GM23338 (cell line): Measurements from ENCODE around the gene ELMO2. TPM values are rescaled to one million over a fixed set of nuclear protein-coding genes. Genes with fewer than 3 reads are reported as not detected.

Experiments
- ATAC-seq: fragments of 200-7000 bp; cut with Tn5 transposase; 3 replicates; pipeline ENCODE4 v1.9.1; 2020
- DNase-seq: peaks from one replicate; pipeline ENCODE4 v3.0.0-alpha.2; 2015; ENCODE audit warnings: low spot score
- H2AFZ ChIP-seq: fragments of 200-600 bp; sonication (generic); 2 replicates; pipeline ENCODE4 v1.8.0; 2016; ENCODE audit warnings: antibody characterized with exemption, mild to moderate bottlenecking, moderate library complexity
- H3F3A ChIP-seq: fragments of 200-600 bp; sonication (generic); replicated peaks from 2 replicates; pipeline ENCODE4 v1.8.0; 2017; ENCODE audit warnings: antibody characterized with exemption, mixed run types, low read depth
- H3K27ac ChIP-seq: fragments of 200-600 bp; sonication (generic); 2 replicates; pipeline ENCODE4 v1.6.1; 2016; ENCODE audit warnings: low read depth
- H3K27me3 ChIP-seq: fragments of 200-600 bp; sonication (generic); 2 replicates; pipeline ENCODE4 v1.8.0; 2016; ENCODE audit warnings: mild to moderate bottlenecking, mixed run types, moderate library complexity; ENCODE audit not compliant: insufficient read depth
- H3K36me3 ChIP-seq: fragments of 200-600 bp; sonication (generic); 2 replicates; pipeline ENCODE4 v1.8.0; 2016; ENCODE audit warnings: mild to moderate bottlenecking; ENCODE audit not compliant: insufficient read depth
- H3K4me1 ChIP-seq: fragments of 200-600 bp; sonication (generic); 2 replicates; pipeline ENCODE4 v1.8.0; 2016; ENCODE audit warnings: mild to moderate bottlenecking, moderate library complexity; ENCODE audit not compliant: insufficient read depth
- H3K4me2 ChIP-seq: fragments of 200-600 bp; sonication (generic); 2 replicates; pipeline ENCODE4 v1.7.1; 2017; ENCODE audit warnings: mixed run types
- H3K4me3 ChIP-seq: fragments of 200-600 bp; sonication (generic); 2 replicates; pipeline ENCODE4 v1.6.1; 2016; ENCODE audit warnings: mixed run types
- H3K79me2 ChIP-seq: fragments of 200-600 bp; sonication (generic); replicated peaks from 2 replicates; pipeline ENCODE4 v1.8.0; 2017; ENCODE audit warnings: mild to moderate bottlenecking; ENCODE audit not compliant: insufficient read depth
- H3K9me2 ChIP-seq: fragments of 200-600 bp; sonication (generic); 2 replicates; pipeline ENCODE4 v1.8.0; 2017; ENCODE audit not compliant: insufficient read depth
- H4K20me1 ChIP-seq: fragments of 200-600 bp; sonication (generic); replicated peaks from 2 replicates; pipeline ENCODE4 v1.8.0; 2017; ENCODE audit warnings: mild to moderate bottlenecking; ENCODE audit not compliant: insufficient read depth
- H3K27ac Mint-ChIP-seq: 2 replicates; pipeline ENCODE4 v1.8.0; 2020; ENCODE audit warnings: inconsistent platforms, mild to moderate bottlenecking, moderate library complexity, mixed read lengths
- H3K27me3 Mint-ChIP-seq: 3 replicates; pipeline ENCODE4 v1.8.0; 2022; ENCODE audit warnings: low read depth, mild to moderate bottlenecking, moderate library complexity, mixed read lengths, inconsistent platforms; ENCODE audit not compliant: insufficient read depth, poor library complexity
- H3K36me3 Mint-ChIP-seq: 3 replicates; pipeline ENCODE4 v1.8.0; 2021; ENCODE audit warnings: low read depth, mild to moderate bottlenecking, inconsistent platforms, moderate library complexity, mixed read lengths
- H3K4me1 Mint-ChIP-seq: 3 replicates; pipeline ENCODE4 v1.8.0; 2020; ENCODE audit warnings: mild to moderate bottlenecking, inconsistent platforms, mixed read lengths
- H3K4me3 Mint-ChIP-seq: 3 replicates; pipeline ENCODE4 v1.8.0; 2021; ENCODE audit warnings: moderate library complexity, mild to moderate bottlenecking, inconsistent platforms, mixed read lengths
- H3K9me3 Mint-ChIP-seq: 3 replicates; pipeline ENCODE4 v1.8.0; 2020; ENCODE audit warnings: moderate library complexity, mild to moderate bottlenecking, inconsistent platforms, mixed read lengths
- CREB1 ChIP-seq: fragments of 250-450 bp; sonication (Bioruptor Pico); IDR thresholded peaks from 2 replicates; pipeline ENCODE4 v1.5.0; 2020; ENCODE audit warnings: low read depth, mild to moderate bottlenecking, moderate library complexity
- ETS1 ChIP-seq: IDR thresholded peaks from 2 replicates; pipeline ENCODE4 v1.6.1; 2016; ENCODE audit warnings: antibody characterized with exemption
- NANOG ChIP-seq: IDR thresholded peaks from 2 replicates; pipeline ENCODE4 v1.6.1; 2016; ENCODE audit warnings: antibody characterized with exemption, borderline replicate concordance
- POLR2AphosphoS5 ChIP-seq: IDR thresholded peaks from 2 replicates; pipeline ENCODE4 v1.6.1; 2016; ENCODE audit warnings: antibody characterized with exemption, low read depth
- ZNF331 ChIP-seq: fragments of 250-450 bp; sonication (Bioruptor Pico); IDR thresholded peaks from 2 replicates; pipeline ENCODE4 v1.5.0; 2020; ENCODE audit warnings: low read depth, mild to moderate bottlenecking, moderate library complexity
- polyA plus RNA-seq: library from polyadenylated mRNA; unstranded; fragments of >200 nt; fragmentation: Nextera tagmentation; extraction: Ambion mirVana; gene quantifications from 2 replicates; pipeline ENCODE4 v1.2.1, GENCODE V29; 2016
- total RNA-seq: library from RNA; depleted of rRNA; stranded (reverse); fragments of >200 nt; shearing (Covaris generic); gene quantifications from 2 replicates; pipeline ENCODE4 v1.2.3, GENCODE V29; 2014
- TF ChIP-seq, protein P1 (sequence below), 2 experiments: fragments of 200-600 bp in 1 of 2; sonication (generic) in 1 of 2; conservative IDR thresholded peaks; 2 replicates each; pipeline versions ENCODE4 v1.5.1 to v1.6.1; 2016 to 2017; ENCODE audit warnings: antibody characterized with exemption in 2 of 2, low read depth in 2 of 2, mild to moderate bottlenecking in 2 of 2, moderate library complexity in 1 of 2

Gene ELMO2
- total and polyA plus RNA-seq, 2 experiments from 2014 or later: 15.1 to 44.1 TPM

DNA sequence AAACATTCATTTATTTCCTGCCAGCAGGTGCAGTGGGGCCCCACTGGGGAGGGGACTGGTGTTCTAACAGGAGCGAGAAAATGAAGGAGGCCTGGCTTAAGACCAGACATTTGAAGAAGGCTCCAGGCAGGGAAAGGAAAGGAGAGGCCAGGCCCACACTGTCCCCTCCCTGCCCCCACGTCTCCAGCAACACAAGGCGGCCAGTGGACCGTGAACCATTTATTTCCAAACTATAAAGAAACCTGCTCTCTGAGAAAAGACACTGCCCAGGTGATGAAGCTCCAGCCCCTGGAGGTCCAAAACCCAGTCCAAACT, 56.7 kb downstream of the ELMO2 start (continued):
- TF ChIP-seq POLR2AphosphoS5: no peak

GRCh38 chr20:46349035-46349741, 57.2 kb downstream of the ELMO2 start:
- H3K27ac ChIP-seq: no peak overlapping the region
- peak overlapping the region; percentile 46; the same call in 1 of the 2 replicates for H3K4me3 ChIP-seq
- no peaks in the 10 kb centered on the region for H3K79me2 ChIP-seq
- H3K4me2 ChIP-seq: peak overlapping the region; percentile 82; the same call in 1 of the 2 replicates
- peaks cover 36% of the 10 kb centered on the region for H3K27me3 Mint-ChIP-seq
- no peak for TF ChIP-seq NANOG
- TF ChIP-seq, protein P1, sequence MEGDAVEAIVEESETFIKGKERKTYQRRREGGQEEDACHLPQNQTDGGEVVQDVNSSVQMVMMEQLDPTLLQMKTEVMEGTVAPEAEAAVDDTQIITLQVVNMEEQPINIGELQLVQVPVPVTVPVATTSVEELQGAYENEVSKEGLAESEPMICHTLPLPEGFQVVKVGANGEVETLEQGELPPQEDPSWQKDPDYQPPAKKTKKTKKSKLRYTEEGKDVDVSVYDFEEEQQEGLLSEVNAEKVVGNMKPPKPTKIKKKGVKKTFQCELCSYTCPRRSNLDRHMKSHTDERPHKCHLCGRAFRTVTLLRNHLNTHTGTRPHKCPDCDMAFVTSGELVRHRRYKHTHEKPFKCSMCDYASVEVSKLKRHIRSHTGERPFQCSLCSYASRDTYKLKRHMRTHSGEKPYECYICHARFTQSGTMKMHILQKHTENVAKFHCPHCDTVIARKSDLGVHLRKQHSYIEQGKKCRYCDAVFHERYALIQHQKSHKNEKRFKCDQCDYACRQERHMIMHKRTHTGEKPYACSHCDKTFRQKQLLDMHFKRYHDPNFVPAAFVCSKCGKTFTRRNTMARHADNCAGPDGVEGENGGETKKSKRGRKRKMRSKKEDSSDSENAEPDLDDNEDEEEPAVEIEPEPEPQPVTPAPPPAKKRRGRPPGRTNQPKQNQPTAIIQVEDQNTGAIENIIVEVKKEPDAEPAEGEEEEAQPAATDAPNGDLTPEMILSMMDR (conservative IDR thresholded peaks at IDR 0.05; ENCODE audit: low read depth in 2 of 2): peak; percentile 76 to 95
- H3K36me3 ChIP-seq: no peaks in the 10 kb centered on the region
- H3K36me3 Mint-ChIP-seq: peaks cover 17% of the 10 kb centered on the region
- no peaks in the 10 kb centered on the region for H4K20me1 ChIP-seq
- DNase-seq: peak; percentile 87
- peak; percentile 66 for ATAC-seq
- H3K27ac Mint-ChIP-seq: peak overlapping the region; percentile 85
- H3K9me2 ChIP-seq: no peaks in the 10 kb centered on the region
- no peak overlapping the region for H2AFZ ChIP-seq
- peaks cover 5% of the 10 kb centered on the region; the same call in 1 of the 2 replicates for H3K27me3 ChIP-seq
- H3K4me3 Mint-ChIP-seq: peak overlapping the region; percentile 56; the same call in 2 of the 3 replicates
- H3K9me3 Mint-ChIP-seq: no peaks in the 10 kb centered on the region
- H3K4me1 Mint-ChIP-seq: peaks cover 43% of the 10 kb centered on the region
- H3F3A ChIP-seq: no peaks in the 10 kb centered on the region
- peaks cover 17% of the 10 kb centered on the region for H3K4me1 ChIP-seq

DNA sequence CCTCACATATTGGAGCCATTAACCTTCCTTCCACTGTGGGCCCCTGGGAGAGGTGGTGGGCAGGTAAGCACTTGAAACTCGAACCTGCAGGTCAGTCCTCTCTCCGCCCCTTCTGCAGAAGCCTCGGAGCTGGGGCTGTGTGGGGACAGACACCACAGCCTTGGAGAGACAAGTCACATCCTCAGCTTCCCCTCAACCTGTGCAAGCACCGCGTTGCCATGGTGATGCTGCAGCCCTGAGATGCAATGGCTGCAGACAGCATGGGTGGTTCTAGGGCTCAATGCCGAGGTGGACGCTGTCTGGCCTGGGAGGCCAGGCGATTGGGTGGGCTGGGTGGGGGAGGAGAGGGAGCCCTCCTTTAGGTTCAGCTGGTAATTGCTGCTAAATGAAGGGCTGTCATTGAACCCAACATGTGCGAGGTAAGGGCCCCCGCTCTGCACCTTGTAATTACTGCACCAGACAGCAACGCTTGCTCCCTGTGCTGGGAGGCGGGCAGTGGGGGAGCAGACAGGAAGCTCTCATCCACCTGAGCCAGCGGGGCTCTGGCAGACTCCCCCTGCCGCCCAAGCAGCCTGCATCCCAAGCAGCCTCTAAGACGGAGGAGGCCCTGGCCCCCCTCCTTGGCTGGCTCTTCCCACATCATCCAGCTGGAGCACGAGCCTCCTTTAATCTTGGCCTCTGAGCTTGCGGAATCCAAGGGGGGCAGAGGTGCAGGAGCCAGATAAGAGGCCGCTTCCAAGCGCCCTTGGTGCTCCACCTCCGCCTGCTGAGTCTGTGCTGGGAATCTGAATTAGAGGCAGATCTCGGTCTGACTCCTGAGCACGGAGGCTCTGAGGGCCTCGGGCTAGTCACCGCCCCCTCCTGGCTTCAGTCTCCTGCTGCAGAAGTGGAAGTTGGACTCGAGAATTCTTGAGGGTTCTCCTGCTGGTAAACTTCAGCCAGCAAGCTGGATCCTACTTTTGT, 58.3 kb downstream of the ELMO2 start:
- Histone ChIP-seq H4K20me1 (no peaks in the 10 kb centered on the region; the same call in 1 of the 2 replicates), H3K9me2 (no peaks in the 10 kb centered on the region), H3K4me3 (peak overlapping the region; percentile 46), H2AFZ (no peak overlapping the region), H3K36me3 (no peaks in the 10 kb centered on the region), H3K4me2 (peak overlapping the region; percentile 82), H3F3A (0 out of 2 replicates have a peak, but pooled peaks cover under 1% of the 10 kb centered on the region), H3K27me3 (peaks cover 5% of the 10 kb centered on the region; the same call in 1 of the 2 replicates), H3K79me2 (no peaks in the 10 kb centered on the region), H3K27ac (no peak overlapping the region), H3K4me1 (peaks cover 17% of the 10 kb centered on the region)
- DNase-seq: peak; percentile 79
- Mint-ChIP-seq H3K4me3 (peak overlapping the region; percentile 56), H3K36me3 (peaks cover 17% of the 10 kb centered on the region), H3K9me3 (no peaks in the 10 kb centered on the region), H3K27me3 (peaks cover 30% of the 10 kb centered on the region), H3K27ac (no peak overlapping the region), H3K4me1 (peaks cover 47% of the 10 kb centered on the region)
- peak; percentile 65 for ATAC-seq
- TF ChIP-seq CREB1 (CRISPR knock-in tag) (no peak), ETS1 (no peak), ZNF331 (CRISPR knock-in tag) (no peak)
- TF ChIP-seq, protein P1 (conservative IDR thresholded peaks at IDR 0.05; ENCODE audit: low read depth in 2 of 2): peak in 1 of 2 experiments; percentile 53; a peak in 3 of 4 replicates
